Measurements from ENCODE around the gene DENND1A.

DNA sequence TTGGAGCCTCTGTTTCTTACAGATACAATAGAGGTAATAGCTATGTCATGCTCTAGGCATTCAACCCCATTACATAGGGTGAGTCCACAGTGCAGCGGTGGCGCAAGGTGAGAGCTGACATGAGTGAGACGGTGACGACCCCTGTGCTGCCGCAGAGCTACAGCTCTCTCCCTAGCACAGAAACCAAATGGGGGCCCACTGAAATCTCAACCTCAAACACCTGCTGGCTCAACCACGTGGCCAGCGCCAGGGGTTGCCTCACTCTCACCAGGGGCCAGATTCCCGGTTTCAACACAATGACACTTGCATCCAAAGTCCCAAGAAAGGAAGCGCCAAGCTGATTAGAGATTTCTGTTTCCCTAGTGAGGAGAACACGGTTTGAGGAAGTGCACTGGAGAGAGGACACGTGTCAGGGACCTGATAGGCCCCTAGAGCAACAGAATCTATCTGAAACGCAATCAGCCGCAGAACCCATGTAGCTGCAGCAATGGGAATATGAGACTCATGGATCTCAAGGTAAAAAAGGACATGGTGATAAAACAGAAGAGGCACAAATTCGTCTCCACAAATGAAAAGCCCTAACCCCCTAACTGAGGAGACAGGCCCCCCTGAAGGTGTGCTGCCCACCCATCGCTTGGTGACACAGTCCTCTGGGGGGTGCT, 459.7 kb downstream of the DENND1A start:
- TF ChIP-seq REPIN1 (CRISPR knock-in tag; IDR thresholded peaks at IDR 0.05; ENCODE audit: borderline replicate concordance, low read depth) (no peak), POLR2G (IDR thresholded peaks at IDR 0.05; ENCODE audit: low read depth, low read length) (no peak)
